Iris pigment epithelial cell (primary cell): ENCODE data around the gene MYL12A.

Experiments used
- DNase-seq: peaks from one replicate; pipeline ENCODE4 v3.0.0-alpha.2; 2011; ENCODE audit warnings: low read depth

Gene MYL12A

GRCh38 chr18:3225588-3225987, 22.0 kb upstream of the MYL12A start:
- DNase-seq = no peak

GRCh38 chr18:3226048-3226447, 21.6 kb upstream of the MYL12A start:
- no peak for DNase-seq

- DNase-seq = peak; percentile 49
Measured at GRCh38 chr18:3230401-3231334, 16.9 kb upstream of the MYL12A start.

GRCh38 chr18:3233004-3233403, 14.6 kb upstream of the MYL12A start:
- DNase-seq = no peak

GRCh38 chr18:3233433-3234168, 14.0 kb upstream of the MYL12A start:
- DNase-seq = no peak

- DNase-seq = no peak
Measured at GRCh38 chr18:3234457-3234856, 13.1 kb upstream of the MYL12A start.

GRCh38 chr18:3235846-3236245, 11.8 kb upstream of the MYL12A start:
- DNase-seq = no peak

- no peak for DNase-seq
Measured at GRCh38 chr18:3236470-3236869, 11.1 kb upstream of the MYL12A start.

GRCh38 chr18:3238742-3239141, 8.9 kb upstream of the MYL12A start:
- DNase-seq = no peak

- no peak for DNase-seq
Measured at GRCh38 chr18:3245185-3245564, 2.4 kb upstream of the MYL12A start.

GRCh38 chr18:3245853-3246634, 1.6 kb upstream of the MYL12A start:
- DNase-seq = peak; percentile 91

- no peak for DNase-seq
Measured at GRCh38 chr18:3246635-3247239, 864 bp upstream of the MYL12A start.

- peak; percentile 58 for DNase-seq
Measured at GRCh38 chr18:3248062-3248657, 559 bp downstream of the MYL12A start.

- DNase-seq = peak; percentile 69
Measured at GRCh38 chr18:3248658-3249359, 1.2 kb downstream of the MYL12A start.

GRCh38 chr18:3250237-3251107, 2.9 kb downstream of the MYL12A start:
- peak; percentile 85 for DNase-seq

- no peak for DNase-seq
Measured at GRCh38 chr18:3251249-3251962, 3.8 kb downstream of the MYL12A start.

- peak; percentile 49 for DNase-seq
Measured at GRCh38 chr18:3251963-3252277, 4.3 kb downstream of the MYL12A start.

GRCh38 chr18:3252843-3253242, 5.2 kb downstream of the MYL12A start:
- no peak for DNase-seq

GRCh38 chr18:3254725-3255124, 7.1 kb downstream of the MYL12A start:
- DNase-seq = no peak
